ENCODE results near the gene ZCCHC17.

The ZCCHC17 gene

GRCh38 chr1:31364561-31365250 lies 67.9 kb downstream of the ZCCHC17 start:
- H3K4ac ChIP-seq (ENCODE audit: low read depth, low read length): no peak overlapping the region
- no peaks in the 10 kb centered on the region for H3K27me3 ChIP-seq (ENCODE audit: insufficient read depth, low read length, poor library complexity)
- no peak overlapping the region for H3K27ac ChIP-seq (ENCODE audit: low read depth, low read length)
- WGBS (ENCODE audit: extremely low coverage, insufficient coverage, low lambda C conversion rate): no CpG with 5 or more reads among the region's 3 CpGs
- H2BK5ac ChIP-seq (ENCODE audit: low read length): no peak overlapping the region
- no peaks in the 10 kb centered on the region for H3K79me2 ChIP-seq (ENCODE audit: control insufficient read depth, insufficient read depth, low read length)
- DNase-seq: no peak
- no peak overlapping the region for H3K9ac ChIP-seq (ENCODE audit: low read length)
- no peak overlapping the region for H2AK5ac ChIP-seq (ENCODE audit: low read length)
- no peak overlapping the region for H2BK120ac ChIP-seq (ENCODE audit: low read depth, low read length)
- no peak overlapping the region for H4K8ac ChIP-seq (ENCODE audit: low read depth, low read length)
- H4K5ac ChIP-seq (ENCODE audit: low read length): no peak overlapping the region
- no peak overlapping the region for H3K23ac ChIP-seq (ENCODE audit: low read length)
- H3K18ac ChIP-seq (ENCODE audit: low read length): no peak overlapping the region
- H3K4me1 ChIP-seq (ENCODE audit: control insufficient read depth, low read depth, low read length): no peaks in the 10 kb centered on the region
- H2BK15ac ChIP-seq (replicated peaks; ENCODE audit: low read depth): no peak overlapping the region
- H3K79me1 ChIP-seq (ENCODE audit: low read length): no peaks in the 10 kb centered on the region
- H3K4me2 ChIP-seq (ENCODE audit: low read length): no peak overlapping the region
- no peak overlapping the region for H3K56ac ChIP-seq (ENCODE audit: low read length)
- no peak overlapping the region for H3K4me3 ChIP-seq (ENCODE audit: low read length)
- peaks cover 7% of the 10 kb centered on the region for H3K36me3 ChIP-seq (ENCODE audit: control insufficient read depth, insufficient read depth, low read length)

- Histone ChIP-seq H2AK5ac (ENCODE audit: low read length) (no peak overlapping the region), H3K79me1 (ENCODE audit: low read length) (no peaks in the 10 kb centered on the region), H3K4ac (ENCODE audit: low read depth, low read length) (no peak overlapping the region), H2BK5ac (ENCODE audit: low read length) (no peak overlapping the region), H3K4me3 (ENCODE audit: low read length) (no peak overlapping the region), H4K5ac (ENCODE audit: low read length) (no peak overlapping the region), H2BK120ac (ENCODE audit: low read depth, low read length) (no peak overlapping the region), H3K18ac (ENCODE audit: low read length) (no peak overlapping the region), H3K79me2 (ENCODE audit: control insufficient read depth, insufficient read depth, low read length) (no peaks in the 10 kb centered on the region), H4K8ac (ENCODE audit: low read depth, low read length) (no peak overlapping the region), H3K4me1 (ENCODE audit: control insufficient read depth, low read depth, low read length) (no peaks in the 10 kb centered on the region), H3K23ac (ENCODE audit: low read length) (no peak overlapping the region), H3K36me3 (ENCODE audit: control insufficient read depth, insufficient read depth, low read length) (peaks cover 7% of the 10 kb centered on the region), H3K56ac (ENCODE audit: low read length) (no peak overlapping the region), H2BK15ac (replicated peaks; ENCODE audit: low read depth) (no peak overlapping the region), H3K27me3 (ENCODE audit: insufficient read depth, low read length, poor library complexity) (no peaks in the 10 kb centered on the region), H3K27ac (ENCODE audit: low read depth, low read length) (no peak overlapping the region), H3K9ac (ENCODE audit: low read length) (no peak overlapping the region), H3K4me2 (ENCODE audit: low read length) (no peak overlapping the region)
- no peak for DNase-seq
- WGBS (ENCODE audit: extremely low coverage, insufficient coverage, low lambda C conversion rate): no CpG with 5 or more reads among the region's 2 CpGs
Observed at GRCh38 chr1:31366796-31367195, 70.0 kb downstream of the ZCCHC17 start.

DNA sequence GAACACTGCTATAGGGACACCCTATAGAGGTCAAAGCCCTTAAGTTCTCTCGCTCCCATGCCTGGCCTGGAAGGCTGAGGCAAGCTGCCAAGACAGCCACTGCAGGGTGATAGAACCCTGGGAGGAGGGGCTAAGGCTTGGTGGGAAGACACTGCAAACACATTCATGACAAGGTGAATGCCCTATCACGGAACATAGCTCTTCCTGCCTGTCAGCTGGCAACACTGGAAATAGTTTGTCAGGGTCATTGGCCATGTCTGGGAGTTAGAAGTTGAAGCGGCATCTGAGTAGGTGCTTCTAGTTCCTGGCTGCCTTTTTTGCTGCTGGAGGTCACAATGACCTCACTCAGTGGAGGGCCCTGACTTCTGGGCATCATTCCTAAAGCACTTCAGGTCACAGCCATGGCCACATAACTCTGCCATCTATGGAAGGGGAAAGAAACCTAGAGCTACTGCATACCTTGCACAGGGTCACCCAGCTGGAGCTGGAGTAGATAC lies 71.8 kb downstream of the ZCCHC17 start:
- no peaks in the 10 kb centered on the region for H3K79me1 ChIP-seq (ENCODE audit: low read length)
- H2AK5ac ChIP-seq (ENCODE audit: low read length): no peak overlapping the region
- no peak overlapping the region for H3K56ac ChIP-seq (ENCODE audit: low read length)
- H3K27me3 ChIP-seq (ENCODE audit: insufficient read depth, low read length, poor library complexity): no peaks in the 10 kb centered on the region
- no peaks in the 10 kb centered on the region for H3K79me2 ChIP-seq (ENCODE audit: control insufficient read depth, insufficient read depth, low read length)
- no peak overlapping the region for H4K5ac ChIP-seq (ENCODE audit: low read length)
- H3K18ac ChIP-seq (ENCODE audit: low read length): no peak overlapping the region
- no peak overlapping the region for H2BK15ac ChIP-seq (replicated peaks; ENCODE audit: low read depth)
- H2BK5ac ChIP-seq (ENCODE audit: low read length): no peak overlapping the region
- no peak overlapping the region for H4K8ac ChIP-seq (ENCODE audit: low read depth, low read length)
- no peak overlapping the region for H3K4me3 ChIP-seq (ENCODE audit: low read length)
- no peak overlapping the region for H3K9ac ChIP-seq (ENCODE audit: low read length)
- no CpG with 5 or more reads among the region's 3 CpGs for WGBS (ENCODE audit: extremely low coverage, insufficient coverage, low lambda C conversion rate)
- H3K23ac ChIP-seq (ENCODE audit: low read length): no peak overlapping the region
- H3K36me3 ChIP-seq (ENCODE audit: control insufficient read depth, insufficient read depth, low read length): peaks cover 7% of the 10 kb centered on the region
- H3K4ac ChIP-seq (ENCODE audit: low read depth, low read length): no peak overlapping the region
- no peak overlapping the region for H3K27ac ChIP-seq (ENCODE audit: low read depth, low read length)
- H2BK120ac ChIP-seq (ENCODE audit: low read depth, low read length): no peak overlapping the region
- no peak overlapping the region for H3K4me2 ChIP-seq (ENCODE audit: low read length)
- no peak for DNase-seq
- H3K4me1 ChIP-seq (ENCODE audit: control insufficient read depth, low read depth, low read length): peaks cover 3% of the 10 kb centered on the region

- H2AK5ac ChIP-seq (ENCODE audit: low read length): no peak overlapping the region
- no peak overlapping the region for H2BK120ac ChIP-seq (ENCODE audit: low read depth, low read length)
- peaks cover 4% of the 10 kb centered on the region for H3K36me3 ChIP-seq (ENCODE audit: control insufficient read depth, insufficient read depth, low read length)
- H3K27ac ChIP-seq (ENCODE audit: low read depth, low read length): no peak overlapping the region
- H3K4me3 ChIP-seq (ENCODE audit: low read length): no peak overlapping the region
- no peaks in the 10 kb centered on the region for H3K27me3 ChIP-seq (ENCODE audit: insufficient read depth, low read length, poor library complexity)
- no peak overlapping the region for H3K4ac ChIP-seq (ENCODE audit: low read depth, low read length)
- H3K18ac ChIP-seq (ENCODE audit: low read length): no peak overlapping the region
- H3K79me2 ChIP-seq (ENCODE audit: control insufficient read depth, insufficient read depth, low read length): no peaks in the 10 kb centered on the region
- no peak overlapping the region for H4K8ac ChIP-seq (ENCODE audit: low read depth, low read length)
- no peak overlapping the region for H3K56ac ChIP-seq (ENCODE audit: low read length)
- no CpG with 5 or more reads among the region's 2 CpGs for WGBS (ENCODE audit: extremely low coverage, insufficient coverage, low lambda C conversion rate)
- H4K5ac ChIP-seq (ENCODE audit: low read length): no peak overlapping the region
- no peaks in the 10 kb centered on the region for H3K79me1 ChIP-seq (ENCODE audit: low read length)
- no peak overlapping the region for H3K23ac ChIP-seq (ENCODE audit: low read length)
- peaks cover 3% of the 10 kb centered on the region for H3K4me1 ChIP-seq (ENCODE audit: control insufficient read depth, low read depth, low read length)
- no peak overlapping the region for H3K9ac ChIP-seq (ENCODE audit: low read length)
- DNase-seq: no peak
- H2BK15ac ChIP-seq (replicated peaks; ENCODE audit: low read depth): no peak overlapping the region
- no peak overlapping the region for H2BK5ac ChIP-seq (ENCODE audit: low read length)
- no peak overlapping the region for H3K4me2 ChIP-seq (ENCODE audit: low read length)
Observed at GRCh38 chr1:31370021-31370420, 73.2 kb downstream of the ZCCHC17 start.

DNA sequence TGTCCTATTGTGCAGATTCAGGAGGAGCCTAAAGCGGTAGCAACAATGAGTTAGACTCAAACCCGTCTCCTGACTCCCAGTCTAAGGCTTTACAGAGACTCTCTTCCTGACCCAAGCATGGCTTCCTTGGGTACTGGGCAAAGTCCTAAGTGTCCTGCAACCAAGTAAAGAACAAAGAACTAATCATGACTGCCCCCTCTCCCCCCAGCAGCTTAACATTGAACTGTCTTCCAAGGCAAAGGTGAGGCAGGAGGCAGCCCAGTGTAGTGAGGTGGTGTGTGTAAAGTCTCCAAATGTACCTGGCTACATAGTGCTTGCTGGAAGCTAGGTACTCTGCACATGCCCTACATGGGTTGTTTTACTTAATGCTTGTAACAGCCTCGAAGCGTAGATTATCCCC lies 73.7 kb downstream of the ZCCHC17 start:
- no peak for DNase-seq
- no peak overlapping the region for H2BK5ac ChIP-seq (ENCODE audit: low read length)
- no CpG with 5 or more reads among the region's 4 CpGs for WGBS (ENCODE audit: extremely low coverage, insufficient coverage, low lambda C conversion rate)

More for the DNA sequence above, 73.7 kb downstream of the ZCCHC17 start:
- Histone ChIP-seq H2AK5ac (ENCODE audit: low read length) (no peak overlapping the region), H3K4me3 (ENCODE audit: low read length) (no peak overlapping the region), H3K9ac (ENCODE audit: low read length) (no peak overlapping the region), H3K79me2 (ENCODE audit: control insufficient read depth, insufficient read depth, low read length) (no peaks in the 10 kb centered on the region), H3K4me1 (ENCODE audit: control insufficient read depth, low read depth, low read length) (peaks cover 3% of the 10 kb centered on the region), H3K79me1 (ENCODE audit: low read length) (no peaks in the 10 kb centered on the region), H4K8ac (ENCODE audit: low read depth, low read length) (no peak overlapping the region), H3K36me3 (ENCODE audit: control insufficient read depth, insufficient read depth, low read length) (peaks cover 1% of the 10 kb centered on the region), H2BK15ac (replicated peaks; ENCODE audit: low read depth) (no peak overlapping the region), H3K18ac (ENCODE audit: low read length) (no peak overlapping the region), H4K5ac (ENCODE audit: low read length) (no peak overlapping the region), H3K23ac (ENCODE audit: low read length) (no peak overlapping the region), H3K56ac (ENCODE audit: low read length) (no peak overlapping the region), H3K27me3 (ENCODE audit: insufficient read depth, low read length, poor library complexity) (no peaks in the 10 kb centered on the region), H2BK120ac (ENCODE audit: low read depth, low read length) (no peak overlapping the region), H3K27ac (ENCODE audit: low read depth, low read length) (no peak overlapping the region), H3K4me2 (ENCODE audit: low read length) (no peak overlapping the region), H3K4ac (ENCODE audit: low read depth, low read length) (no peak overlapping the region)
